ENCODE measurements around the gene LYRM4.

- TF ChIP-seq POLR2A (IDR thresholded peaks at IDR 0.05) (no peak), CTCF (IDR thresholded peaks at IDR 0.05 in 4 of 5, conservative IDR thresholded peaks at IDR 0.05 in 1 of 5) (no peak)
These were observed 43.4 kb downstream of the LYRM4 start for GRCh38 chr6:5217356-5217755.

Measured in gastrocnemius medialis (tissue), 4 donors.